Smooth muscle cell (in vitro differentiated cells): ENCODE measurements around the gene CXCL12. TPM values are rescaled to one million over a fixed set of nuclear protein-coding genes. Genes with fewer than 3 reads are reported as not detected.

Experiments
- DNase-seq: peaks from one replicate; lab custom pipeline; 2025; ENCODE audit not compliant: unreplicated experiment; lab: John Stamatoyannopoulos, UW
- H2AFZ ChIP-seq: fragments of 200-600 bp; sonication (generic); 2 replicates; pipeline ENCODE4 v1.6.0; 2016; ENCODE audit warnings: antibody characterized with exemption, low read depth, mild to moderate bottlenecking
- H3F3A ChIP-seq: fragments of 200-600 bp; sonication (generic); 2 replicates; pipeline ENCODE4 v1.6.0; 2017; ENCODE audit warnings: antibody characterized with exemption, low read depth
- H3K27ac ChIP-seq: fragments of 200-600 bp; sonication (generic); 2 replicates; pipeline ENCODE4 v1.5.1; 2016; ENCODE audit warnings: low read depth, mild to moderate bottlenecking
- H3K27me3 ChIP-seq: fragments of 200-600 bp; sonication (generic); 2 replicates; pipeline ENCODE4 v1.6.1; 2016; ENCODE audit warnings: low read depth, mild to moderate bottlenecking
- H3K36me3 ChIP-seq: fragments of 200-600 bp; sonication (generic); 2 replicates; pipeline ENCODE4 v1.5.1; 2016; ENCODE audit warnings: low read depth
- H3K4me1 ChIP-seq: fragments of 200-600 bp; sonication (generic); 2 replicates; pipeline ENCODE4 v1.5.1; 2016; ENCODE audit warnings: low read depth
- H3K4me2 ChIP-seq: fragments of 200-600 bp; sonication (generic); 2 replicates; pipeline ENCODE4 v1.6.0; 2016; ENCODE audit warnings: mild to moderate bottlenecking
- H3K4me3 ChIP-seq: fragments of 200-600 bp; sonication (generic); 2 replicates; pipeline ENCODE4 v1.5.1; 2016; ENCODE audit warnings: mild to moderate bottlenecking
- H3K79me2 ChIP-seq: fragments of 200-600 bp; sonication (generic); 2 replicates; pipeline ENCODE4 v1.6.0; 2016; ENCODE audit warnings: low read depth, mild to moderate bottlenecking
- H3K9ac ChIP-seq: fragments of 200-600 bp; sonication (generic); 2 replicates; pipeline ENCODE4 v1.6.0; 2016; ENCODE audit warnings: low read depth
- H3K9me3 ChIP-seq: fragments of 200-600 bp; sonication (generic); replicated peaks from 2 replicates; pipeline ENCODE4 v1.5.1; 2016; ENCODE audit warnings: low read depth
- H4K20me1 ChIP-seq: fragments of 200-600 bp; sonication (generic); 2 replicates; pipeline ENCODE4 v1.6.0; 2016; ENCODE audit warnings: low read depth
- CTCF ChIP-seq: fragments of 200-600 bp; sonication (generic); IDR thresholded peaks from 2 replicates; pipeline ENCODE4 v1.5.1; 2017; ENCODE audit warnings: borderline replicate concordance, mild to moderate bottlenecking, antibody characterized with exemption; ENCODE audit not compliant: insufficient read depth, poor library complexity, severe bottlenecking
- WGBS: methylation state at CpG from one replicate; pipeline ENCODE4 v1.1.7; 2016; ENCODE audit warnings: low lambda C conversion rate; 5-methylcytosine and 5-hydroxymethylcytosine counted together
- polyA plus RNA-seq: library from polyadenylated mRNA; unstranded; fragments of >200 nt; fragmentation: Nextera tagmentation; extraction: Ambion mirVana; gene quantifications from 2 replicates; pipeline ENCODE4 v1.2.1, GENCODE V29; 2016
- total RNA-seq: library from RNA; depleted of rRNA; stranded (reverse); fragments of >200 nt; gene quantifications from 2 replicates; pipeline ENCODE4 v1.2.3, GENCODE V29; 2014

CXCL12 gene
- total and polyA plus RNA-seq, 2 experiments from 2014 or later = 10.9 to 52.0 TPM

- Histone ChIP-seq H3K27me3 (peaks cover 17% of the 10 kb centered on the region), H3K4me1 (no peaks in the 10 kb centered on the region), H3F3A (no peaks in the 10 kb centered on the region), H3K9me3 (no peaks in the 10 kb centered on the region), H3K27ac (no peak overlapping the region), H3K79me2 (no peaks in the 10 kb centered on the region), H4K20me1 (no peaks in the 10 kb centered on the region), H2AFZ (no peak overlapping the region), H3K4me2 (no peak overlapping the region), H3K4me3 (no peak overlapping the region), H3K36me3 (no peaks in the 10 kb centered on the region), H3K9ac (no peak overlapping the region)
- no peak for TF ChIP-seq CTCF
- WGBS = 89% methylated on average over 6 of the region's 6 CpGs
- no peak for DNase-seq
Measured at GRCh38 chr10:44344727-44345126, 40.2 kb downstream of the CXCL12 start.

GRCh38 chr10:44343843-44344242 is 41.1 kb downstream of the CXCL12 start:
- H3K27me3 ChIP-seq = peaks cover 17% of the 10 kb centered on the region
- H3K4me1 ChIP-seq = no peaks in the 10 kb centered on the region
- TF ChIP-seq CTCF = no peak
- no peaks in the 10 kb centered on the region for H3K9me3 ChIP-seq
- no peak for DNase-seq
- no peaks in the 10 kb centered on the region for H4K20me1 ChIP-seq
- no peak overlapping the region for H3K27ac ChIP-seq
- no peak overlapping the region for H3K4me3 ChIP-seq
- H3K4me2 ChIP-seq = no peak overlapping the region
- no peak overlapping the region for H3K9ac ChIP-seq
- H3K36me3 ChIP-seq = no peaks in the 10 kb centered on the region
- H3K79me2 ChIP-seq = no peaks in the 10 kb centered on the region
- H3F3A ChIP-seq = no peaks in the 10 kb centered on the region
- H2AFZ ChIP-seq = no peak overlapping the region
- 64% methylated on average over 3 of the region's 3 CpGs for WGBS

GRCh38 chr10:44341886-44342285 is 43.0 kb downstream of the CXCL12 start:
- H3K4me1 ChIP-seq = no peaks in the 10 kb centered on the region
- no peak overlapping the region for H3K27ac ChIP-seq
- no peak overlapping the region for H3K9ac ChIP-seq
- H3F3A ChIP-seq = no peaks in the 10 kb centered on the region
- H3K4me3 ChIP-seq = no peak overlapping the region
- no peak overlapping the region for H2AFZ ChIP-seq
- H3K4me2 ChIP-seq = no peak overlapping the region
- no peaks in the 10 kb centered on the region for H3K79me2 ChIP-seq
- no peaks in the 10 kb centered on the region for H3K36me3 ChIP-seq
- no peaks in the 10 kb centered on the region for H3K9me3 ChIP-seq
- H4K20me1 ChIP-seq = no peaks in the 10 kb centered on the region
- DNase-seq = no peak
- peaks cover 17% of the 10 kb centered on the region for H3K27me3 ChIP-seq
- TF ChIP-seq CTCF = no peak
- 98% methylated on average over 3 of the region's 3 CpGs for WGBS

- 87% methylated on average over 3 of the region's 3 CpGs for WGBS
- H3K4me3 ChIP-seq = no peak overlapping the region
Measured at GRCh38 chr10:44340557-44340956, 44.3 kb downstream of the CXCL12 start.

More at GRCh38 chr10:44340557-44340956, 44.3 kb downstream of the CXCL12 start:
- Histone ChIP-seq H3K79me2 (no peaks in the 10 kb centered on the region), H3K9ac (no peak overlapping the region), H3F3A (no peaks in the 10 kb centered on the region), H3K4me2 (no peak overlapping the region), H4K20me1 (no peaks in the 10 kb centered on the region), H3K4me1 (no peaks in the 10 kb centered on the region), H2AFZ (no peak overlapping the region), H3K36me3 (no peaks in the 10 kb centered on the region), H3K27ac (no peak overlapping the region), H3K9me3 (no peaks in the 10 kb centered on the region), H3K27me3 (peaks cover 17% of the 10 kb centered on the region)
- TF ChIP-seq CTCF = no peak
- DNase-seq = no peak
